LHCN-M2 (cell line): ENCODE results near the gene TUBAL3. TPM values are rescaled to one million over a fixed set of nuclear protein-coding genes. Genes with fewer than 3 reads are reported as not detected.

Experiments used
- DNase-seq: peaks from one replicate; pipeline ENCODE4 v3.0.0-alpha.2; 2012; ENCODE audit warnings: low read depth
- polyA plus RNA-seq: library from polyadenylated mRNA; unstranded; fragments of >200 nt; gene quantifications from one replicate; pipeline ENCODE4 v1.2.1, GENCODE V29; 2012; ENCODE audit warnings: missing spikeins
- total RNA-seq: library from RNA; depleted of rRNA; stranded (reverse); fragments of >200 nt; gene quantifications from 2 replicates; pipeline ENCODE4 v1.2.3, GENCODE V29; 2014; rRNA removed

Gene TUBAL3
- not detected in 2 replicates for total RNA-seq
- polyA plus RNA-seq = not detected

- DNase-seq = no peak
Observed at GRCh38 chr10:5404208-5405041, at the start of gene TUBAL3. TUBAL3 (minus strand) TSS chr10:5404828; CDS start chr10:5404792, 36 bp downstream.

GRCh38 chr10:5453749-5454489 lies 49.3 kb upstream of the TUBAL3 start:
- DNase-seq = no peak

DNA sequence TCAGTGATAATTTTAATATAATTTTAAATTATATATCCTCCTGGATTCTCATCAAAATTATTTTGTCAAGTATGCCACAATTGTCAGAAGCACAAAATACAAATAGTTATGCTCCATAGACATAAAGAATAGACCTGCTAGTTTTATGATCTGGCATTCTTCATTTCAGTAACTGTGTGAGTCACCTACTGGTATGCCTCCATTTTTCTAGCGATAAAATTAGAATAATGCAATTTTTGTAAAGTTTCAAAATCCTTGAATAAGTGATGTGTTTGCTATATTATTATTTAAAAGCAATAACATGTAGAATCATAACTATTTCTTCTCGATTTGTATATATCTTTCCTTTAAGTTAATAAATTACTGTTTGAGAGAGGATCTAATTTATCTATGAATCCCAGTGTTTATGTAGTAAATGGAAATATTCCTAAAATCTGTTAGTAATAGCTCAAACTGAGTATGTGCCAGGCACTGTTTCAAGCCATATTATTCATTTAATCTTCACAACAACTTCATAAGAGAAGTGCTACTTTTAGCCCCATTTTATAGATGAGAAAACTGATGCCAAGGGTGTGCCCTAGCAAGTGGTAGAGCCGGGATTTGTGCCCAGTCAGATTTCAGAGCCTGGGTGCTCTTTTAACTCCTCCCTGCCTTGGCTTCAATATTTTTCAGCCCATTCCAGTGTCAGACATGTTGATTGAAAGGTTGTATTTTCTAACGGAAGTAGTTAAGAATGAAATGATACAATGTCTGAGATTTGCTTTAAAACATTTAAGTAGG lies 46.2 kb upstream of the TUBAL3 start:
- no peak for DNase-seq

DNA sequence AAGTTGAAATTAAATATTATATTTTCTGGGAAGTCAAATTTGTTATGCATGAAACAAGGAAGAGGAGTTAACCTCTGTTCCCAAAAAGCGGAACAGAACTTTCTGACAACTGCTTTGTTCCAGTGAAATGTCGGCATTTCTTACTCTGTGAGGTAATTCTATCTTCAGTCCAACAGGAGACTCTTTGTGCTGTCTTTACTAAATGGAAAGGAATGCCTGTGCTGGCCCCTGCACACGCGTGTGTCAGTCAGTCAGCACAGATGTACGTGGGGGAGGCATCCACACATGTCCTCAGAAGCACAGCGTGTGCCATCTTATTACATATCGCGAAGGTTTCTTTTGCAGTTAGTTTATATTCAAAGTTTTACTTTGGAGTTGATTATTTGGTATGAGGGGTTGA lies 45.2 kb upstream of the TUBAL3 start:
- peak; percentile 93 for DNase-seq

DNA sequence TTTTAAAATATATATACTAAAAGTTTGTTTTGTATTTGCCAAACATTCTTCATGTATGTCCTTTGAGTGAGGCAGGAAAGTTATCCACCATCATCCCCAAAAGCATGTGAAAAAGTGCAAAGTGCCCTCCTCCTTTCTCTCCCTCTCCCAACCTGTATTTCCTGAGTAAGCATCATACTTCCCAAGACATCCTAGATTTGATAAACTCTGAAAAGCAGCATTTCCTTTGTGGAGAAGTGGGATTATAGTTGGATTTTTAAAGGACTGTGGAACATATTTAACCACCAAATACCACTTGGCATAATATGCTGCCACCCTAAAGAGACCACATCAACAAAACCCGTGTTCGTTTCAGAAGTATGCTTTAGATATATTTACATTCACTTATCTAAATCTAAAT lies 44.6 kb upstream of the TUBAL3 start:
- DNase-seq = no peak

DNA sequence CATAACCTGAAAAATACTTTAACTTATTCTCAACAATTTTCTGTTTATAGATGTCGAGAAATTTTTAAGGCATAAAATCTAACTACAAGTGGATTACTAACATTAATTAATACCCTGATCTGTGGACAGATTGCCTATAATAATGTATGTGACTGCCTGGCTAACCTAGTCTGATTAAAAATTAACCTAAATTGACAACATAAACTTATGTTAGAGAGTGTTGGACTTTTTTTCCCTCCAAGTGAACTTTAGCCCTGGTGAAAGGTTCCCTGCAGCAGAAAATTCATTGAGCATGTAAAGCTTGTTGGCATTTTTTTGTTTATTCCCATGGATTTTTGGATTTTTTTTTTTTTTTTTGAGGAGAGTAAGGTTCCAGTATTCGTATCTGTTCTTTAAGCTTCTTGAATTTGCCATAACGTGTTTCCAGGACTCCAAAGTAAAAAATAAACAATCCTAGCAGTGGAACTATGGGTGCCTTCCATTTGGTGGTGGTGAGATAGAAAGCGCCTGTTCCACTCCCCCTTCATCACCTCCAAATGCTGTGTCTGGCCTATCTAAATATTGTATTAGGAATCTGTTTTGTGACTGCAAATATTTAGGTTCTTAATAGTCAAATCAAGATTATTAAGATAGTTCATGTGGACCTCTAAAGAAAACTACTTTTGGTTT lies 43.8 kb upstream of the TUBAL3 start:
- no peak for DNase-seq

DNA sequence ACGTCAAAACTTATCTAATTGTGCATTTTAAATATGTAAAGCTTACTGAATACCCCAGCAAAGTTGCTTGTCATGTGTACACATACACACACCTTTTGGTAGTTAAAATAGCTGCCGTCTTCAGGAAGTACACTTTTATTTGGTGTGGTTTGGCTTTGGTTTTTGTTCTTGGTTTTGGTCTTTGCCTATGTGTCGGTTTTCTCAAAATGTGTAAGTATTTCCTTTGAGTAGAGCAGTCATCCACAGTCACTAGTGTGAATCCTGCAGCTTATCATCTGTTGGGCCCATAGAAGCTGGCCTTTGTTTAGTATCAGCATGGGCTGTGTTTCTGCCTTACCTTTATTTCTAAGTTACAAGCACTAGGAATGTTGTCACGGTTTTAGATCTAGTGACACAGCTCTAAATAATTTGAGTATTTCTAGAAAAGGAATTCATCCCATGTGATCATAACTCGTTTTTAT lies 43.0 kb upstream of the TUBAL3 start:
- no peak for DNase-seq

GRCh38 chr10:5447056-5447455 lies 42.4 kb upstream of the TUBAL3 start:
- DNase-seq = no peak

DNA sequence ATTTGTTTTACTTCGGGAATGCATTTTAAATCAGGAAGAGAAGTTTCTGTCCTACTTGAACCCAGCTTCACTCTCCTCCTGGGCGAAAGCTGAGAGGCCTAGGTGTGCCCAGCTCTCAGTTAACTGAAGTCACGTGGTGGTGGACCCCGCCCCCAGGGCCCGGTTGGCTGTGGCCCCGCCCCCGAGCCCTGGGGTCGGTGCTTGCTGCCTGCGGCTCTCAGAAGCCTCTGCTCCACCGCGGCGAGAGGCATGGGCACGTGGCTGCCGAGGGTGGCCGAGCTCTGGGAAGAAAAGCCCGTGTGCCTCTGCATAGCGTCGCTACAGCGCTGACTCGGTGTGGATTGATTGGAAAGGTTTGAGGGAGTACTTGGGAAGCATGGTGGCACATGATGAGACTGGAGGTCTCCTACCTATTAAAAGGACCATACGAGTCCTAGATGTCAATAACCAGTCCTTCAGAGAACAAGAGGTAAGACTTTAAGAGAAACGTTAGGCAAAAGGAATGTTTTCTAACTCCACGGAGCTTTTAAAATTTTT lies 41.8 kb upstream of the TUBAL3 start:
- DNase-seq = peak; percentile 86

GRCh38 chr10:5445006-5445405 lies 40.4 kb upstream of the TUBAL3 start:
- no peak for DNase-seq

- no peak for DNase-seq
Observed at GRCh38 chr10:5443429-5443828, 38.8 kb upstream of the TUBAL3 start.

- DNase-seq = no peak
Observed at GRCh38 chr10:5442990-5443370, 38.4 kb upstream of the TUBAL3 start.

GRCh38 chr10:5442065-5442989 lies 37.7 kb upstream of the TUBAL3 start:
- DNase-seq = no peak

DNA sequence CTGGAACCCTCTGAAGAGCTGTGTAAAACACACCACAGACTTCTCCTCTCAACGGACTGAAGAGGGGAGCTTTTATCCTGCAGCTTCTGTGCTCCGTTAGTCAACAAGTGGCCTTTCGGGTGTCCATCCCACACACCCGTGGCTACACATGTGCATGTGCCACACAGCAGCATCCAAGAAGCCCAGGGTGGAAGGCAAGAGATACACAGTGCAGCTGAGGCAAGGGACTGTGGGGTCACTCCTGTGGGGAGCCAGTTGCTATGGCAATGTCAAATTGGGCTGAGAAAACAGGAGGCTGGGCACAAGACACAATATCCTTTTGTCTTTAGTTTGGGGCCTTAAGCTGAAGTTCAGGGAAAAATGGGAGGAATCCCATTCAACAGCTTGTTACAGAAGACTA lies 36.5 kb upstream of the TUBAL3 start:
- DNase-seq = no peak

GRCh38 chr10:5440206-5440605 lies 35.6 kb upstream of the TUBAL3 start:
- DNase-seq = no peak

- no peak for DNase-seq
Observed at GRCh38 chr10:5435328-5435727, 30.7 kb upstream of the TUBAL3 start.

GRCh38 chr10:5434017-5434753 lies 29.6 kb upstream of the TUBAL3 start:
- peak; percentile 87 for DNase-seq

- DNase-seq = peak; percentile 29
Observed at GRCh38 chr10:5433182-5433581, 28.6 kb upstream of the TUBAL3 start.

GRCh38 chr10:5428133-5428532 lies 23.5 kb upstream of the TUBAL3 start:
- DNase-seq = no peak
